RWPE1 (cell line): ENCODE data around the gene PATE4.

Experiments
- CTCF ChIA-PET: fragments of 350-600 bp; sonication (Branson Sonifier 250); formaldehyde crosslinking; extraction: SDS; loops from one replicate; lab custom pipeline; 2021; lab: Yijun Ruan, JAX
- POLR2A ChIA-PET: fragments of 400-600 bp; formaldehyde crosslinking; extraction: SDS; loops from one replicate; lab custom pipeline; 2020; ENCODE audit warnings: antibody characterized with exemption; ENCODE audit not compliant: low non-redundant PET; lab: Yijun Ruan, JAX
- DNase-seq: peaks from one replicate; pipeline ENCODE4 v3.0.0; 2012; ENCODE audit warnings: low spot score
- H3K27ac ChIP-seq: fragments of 450-650 bp; 2 replicates; pipeline ENCODE4 v1.5.1; 2017
- CTCF ChIP-seq: fragments of 450-650 bp; conservative IDR thresholded peaks from 2 replicates; pipeline ENCODE4 v1.5.1; 2017; ENCODE audit warnings: low read depth, mild to moderate bottlenecking

PATE4 gene

GRCh38 chr11:125833016-125833415 is at the start of gene PATE4:
Gene PATE4, plus strand, starts transcription at chr11:125833316. Its CDS starts 44 bp downstream, at chr11:125833360.
- no peak for TF ChIP-seq CTCF
- CTCF ChIA-PET, result no interaction called here
- POLR2A ChIA-PET, result no interaction called here
- no peak for DNase-seq
- no peak within 1 kb of the TSS for H3K27ac ChIP-seq

- CTCF ChIA-PET, result interaction anchor here (0.6 kb wide), 1 partner anchor 1000 kb away, joined by 5 read pairs; no protein-coding TSS in a partner anchor
- no peak for DNase-seq
- H3K27ac ChIP-seq, result no peak overlapping the region
- POLR2A ChIA-PET, result no interaction called here
- TF ChIP-seq CTCF, result no peak
Measured at GRCh38 chr11:125784678-125785077, 48.4 kb upstream of the PATE4 start.

- DNase-seq, result no peak
- POLR2A ChIA-PET, result no interaction called here
- no peak for TF ChIP-seq CTCF
- CTCF ChIA-PET, result no interaction called here
- no peak within 1 kb of the TSS for H3K27ac ChIP-seq
Measured at GRCh38 chr11:125787827-125788226, 45.3 kb upstream of the PATE4 start, which contains the start of gene PATE3. Gene PATE3, plus strand, starts transcription at chr11:125788127. Its CDS starts 25 bp downstream, at chr11:125788152.

GRCh38 chr11:125790825-125791224 is 42.3 kb upstream of the PATE4 start:
- ChIA-PET CTCF (interaction anchor here (0.5 kb wide), 1 partner anchor 9 kb away, joined by 5 read pairs; no protein-coding TSS in a partner anchor), POLR2A (no interaction called here)
- no peak overlapping the region for H3K27ac ChIP-seq
- DNase-seq, result no peak
- TF ChIP-seq CTCF, result no peak

GRCh38 chr11:125797641-125798040 is 35.5 kb upstream of the PATE4 start:
- no peak for TF ChIP-seq CTCF
- CTCF ChIA-PET, result no interaction called here
- H3K27ac ChIP-seq, result no peak overlapping the region
- no peak for DNase-seq
- POLR2A ChIA-PET, result no interaction called here

- no peak overlapping the region for H3K27ac ChIP-seq
- CTCF ChIA-PET, result no interaction called here
- no peak for TF ChIP-seq CTCF
- POLR2A ChIA-PET, result no interaction called here
- DNase-seq, result no peak
Measured at GRCh38 chr11:125799808-125800207, 33.3 kb upstream of the PATE4 start.
